HG03520 (cell line): ENCODE measurements around the gene GNAT1.
"Not testable (repeated sequence)": the region's sequence is repeated elsewhere in the genome, so short reads cannot be mapped to it uniquely, and the experiment has no call there.

Source experiments
- ATAC-seq: cut with Tn5 transposase; IDR thresholded peaks from one replicate; pipeline ENCODE4 v1.9.1; 2021; ENCODE audit warnings: mild to moderate bottlenecking, moderate library complexity; ENCODE audit not compliant: unreplicated experiment

GNAT1 gene

GRCh38 chr3:50201573-50202315 is 10.3 kb downstream of the GNAT1 start:
- no peak for ATAC-seq

- ATAC-seq, result no peak
These were observed 11.1 kb downstream of the GNAT1 start for GRCh38 chr3:50202353-50203112.

- no peak for ATAC-seq
These were observed 11.9 kb downstream of the GNAT1 start for GRCh38 chr3:50203113-50203808.

GRCh38 chr3:50203809-50204803 is 12.7 kb downstream of the GNAT1 start:
- ATAC-seq, result no peak

GRCh38 chr3:50204804-50205412 is 13.5 kb downstream of the GNAT1 start, which contains the start of gene SLC38A3:
Gene SLC38A3 (plus strand): TSS chr3:50205271. CDS start chr3:50214200, 8,929 bp downstream.
- no peak for ATAC-seq

- no peak for ATAC-seq
These were observed 14.2 kb downstream of the GNAT1 start for GRCh38 chr3:50205413-50206276.

GRCh38 chr3:50207359-50208042 is 16.1 kb downstream of the GNAT1 start:
- no peak for ATAC-seq

- ATAC-seq, result no peak
These were observed 17.4 kb downstream of the GNAT1 start for GRCh38 chr3:50208677-50209344.

GRCh38 chr3:50210176-50210509 is 18.7 kb downstream of the GNAT1 start:
- no peak for ATAC-seq

GRCh38 chr3:50210510-50211367 is 19.3 kb downstream of the GNAT1 start:
- no peak for ATAC-seq

GRCh38 chr3:50211368-50211717 is 19.9 kb downstream of the GNAT1 start:
- ATAC-seq, result not testable (repeated sequence)

- ATAC-seq, result no peak
These were observed 20.5 kb downstream of the GNAT1 start for GRCh38 chr3:50211930-50212329.

GRCh38 chr3:50212502-50212901 is 21.1 kb downstream of the GNAT1 start:
- no peak for ATAC-seq

- ATAC-seq, result no peak
These were observed 21.6 kb downstream of the GNAT1 start for GRCh38 chr3:50212971-50213370.

GRCh38 chr3:50213373-50213772 is 22.0 kb downstream of the GNAT1 start:
- ATAC-seq, result no peak

- ATAC-seq, result no peak
These were observed 23.4 kb downstream of the GNAT1 start for GRCh38 chr3:50214824-50215223.

GRCh38 chr3:50215529-50215928 is 24.1 kb downstream of the GNAT1 start:
- no peak for ATAC-seq
